HG03175 (cell line): ENCODE measurements around the gene ABLIM3.

Experiments
- ATAC-seq: cut with Tn5 transposase; IDR thresholded peaks from one replicate; pipeline ENCODE4 v1.9.1; 2021; ENCODE audit warnings: mild to moderate bottlenecking, moderate library complexity; ENCODE audit not compliant: unreplicated experiment

The ABLIM3 gene

DNA sequence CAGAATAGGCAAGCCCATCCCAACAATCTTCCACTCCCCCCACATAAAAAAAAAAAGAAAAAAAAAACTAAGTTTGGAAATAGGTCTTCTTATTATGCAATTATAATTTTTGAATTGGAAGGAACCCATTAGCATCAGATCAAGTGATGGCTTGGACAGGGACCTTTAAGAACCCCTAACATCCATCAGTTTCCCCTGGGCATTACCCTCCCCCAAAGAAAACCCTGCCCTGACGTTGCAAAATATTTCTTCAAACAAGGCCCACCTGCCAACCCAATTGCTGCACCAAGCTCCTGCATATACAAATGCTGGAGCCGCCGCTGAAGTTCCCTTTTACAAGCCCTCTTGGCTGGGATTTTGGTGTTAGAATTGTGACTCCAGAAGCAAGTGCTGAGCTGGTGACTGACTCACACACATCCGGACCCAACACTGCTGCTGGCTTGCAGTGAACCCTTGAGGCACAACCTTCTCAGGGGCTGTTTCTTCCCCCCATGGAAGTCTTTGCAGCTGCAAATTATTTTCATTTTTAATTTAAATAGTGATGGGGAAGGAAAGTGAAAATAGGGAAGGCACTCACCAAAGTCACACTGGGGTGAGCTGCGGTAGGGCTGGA lies 74.3 kb downstream of the ABLIM3 start:
- ATAC-seq = no peak

DNA sequence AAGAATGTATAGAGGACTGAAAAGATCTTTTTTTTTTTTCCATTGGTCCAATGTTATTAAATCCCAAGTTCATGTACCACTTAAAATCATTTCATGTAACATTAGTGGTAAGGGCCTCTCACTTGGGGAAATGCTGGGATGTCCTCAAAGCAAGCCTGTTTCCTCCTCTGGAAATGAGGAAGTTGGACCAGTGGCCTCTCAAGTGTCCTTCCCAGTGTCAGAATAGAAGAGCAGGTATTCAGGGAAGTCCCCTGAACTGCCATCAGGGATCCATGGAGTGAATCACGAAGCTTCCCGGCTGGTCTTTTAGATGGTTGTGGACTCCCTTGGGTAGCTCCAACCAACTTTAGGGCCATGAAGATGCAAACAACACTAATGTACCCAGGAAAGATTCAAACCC lies 75.2 kb downstream of the ABLIM3 start:
- no peak for ATAC-seq

DNA sequence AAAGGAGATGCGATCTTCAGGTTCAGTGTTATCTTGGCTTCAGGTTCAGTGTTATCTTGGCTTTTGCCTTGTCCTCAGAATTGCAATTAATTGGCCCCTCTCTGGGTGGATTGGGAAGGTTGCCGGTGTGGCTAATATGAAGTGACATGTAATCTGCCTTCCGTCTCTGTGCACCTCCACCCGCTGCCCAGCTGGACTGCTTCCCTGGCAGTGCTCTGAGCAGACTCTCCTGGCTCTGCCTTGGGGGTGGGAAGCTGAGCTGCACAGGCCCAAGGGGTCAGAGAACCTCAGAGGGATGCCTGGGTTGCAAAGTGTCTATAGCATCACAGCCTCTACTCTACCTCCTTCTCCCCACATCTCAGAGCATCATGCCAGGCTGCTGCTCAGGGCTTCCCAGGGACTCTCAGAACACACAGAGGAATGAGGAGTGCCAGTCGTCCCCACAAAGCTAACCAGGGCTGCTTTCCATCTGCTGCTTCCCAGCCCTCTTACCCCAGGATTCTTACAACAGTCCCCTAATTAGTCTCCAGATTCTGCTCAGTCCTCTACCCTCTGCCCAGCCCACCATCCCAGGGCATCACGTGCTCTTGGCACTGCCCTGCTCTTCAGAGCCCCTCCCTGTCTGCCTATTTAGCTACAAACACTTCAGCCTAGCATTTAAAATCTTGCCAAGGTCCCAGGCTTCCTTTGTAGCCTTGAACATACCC lies 76.0 kb downstream of the ABLIM3 start:
- ATAC-seq = no peak

DNA sequence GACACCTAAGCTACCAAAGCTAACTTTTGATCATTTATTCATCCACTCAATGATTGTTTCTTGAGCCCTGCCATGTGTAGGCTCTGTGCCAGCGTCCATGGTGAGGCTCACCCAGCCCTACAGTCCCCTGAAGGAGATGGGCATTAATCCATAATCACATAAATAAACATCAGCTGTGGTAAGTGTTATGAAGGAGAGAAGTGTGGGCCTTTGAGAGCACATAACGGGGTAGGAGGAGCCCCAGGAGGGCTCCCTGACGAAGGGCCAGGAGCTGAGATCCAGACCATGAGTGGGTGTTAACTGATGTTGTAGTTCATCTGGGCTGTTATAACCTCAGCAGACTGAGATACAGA lies 76.5 kb downstream of the ABLIM3 start:
- no peak for ATAC-seq

DNA sequence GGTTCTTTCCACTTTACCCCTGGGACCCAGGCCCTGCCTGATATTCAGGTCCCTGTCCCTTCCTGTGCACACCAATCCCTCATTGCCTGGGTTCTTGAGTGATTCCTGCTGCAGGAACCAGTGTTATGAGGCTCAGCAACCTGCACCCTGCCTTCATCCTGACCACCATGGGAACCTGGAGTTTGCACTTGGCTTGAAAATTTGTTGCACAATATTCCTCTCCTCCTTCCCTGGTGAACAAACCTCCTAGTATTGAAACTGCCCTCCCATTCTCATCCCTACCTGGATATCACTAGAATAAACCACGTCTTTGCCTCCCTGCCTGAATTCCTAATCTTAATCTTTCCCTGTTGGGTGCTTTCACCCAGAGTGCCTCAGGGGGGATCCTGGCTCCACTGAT lies 78.3 kb downstream of the ABLIM3 start:
- no peak for ATAC-seq

DNA sequence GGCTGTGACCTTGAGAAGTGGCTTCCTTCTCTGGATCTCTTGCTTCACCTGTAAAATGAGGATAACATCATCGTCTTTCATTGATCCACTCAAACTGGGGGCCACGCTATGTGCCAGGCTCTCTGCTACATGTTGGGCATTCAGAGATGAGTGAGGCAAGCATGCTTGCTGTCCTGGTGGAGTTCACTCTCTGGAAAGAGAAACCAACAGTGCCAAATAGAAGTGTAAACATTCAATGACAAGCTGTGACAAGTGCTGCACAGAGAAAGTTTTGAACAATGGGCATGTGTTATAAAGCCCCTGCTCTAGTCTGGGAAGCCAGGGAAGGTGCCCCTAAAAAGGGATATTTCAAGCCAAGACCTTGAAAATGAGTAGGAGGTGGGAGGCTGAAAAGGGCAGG lies 79.5 kb downstream of the ABLIM3 start:
- no peak for ATAC-seq

DNA sequence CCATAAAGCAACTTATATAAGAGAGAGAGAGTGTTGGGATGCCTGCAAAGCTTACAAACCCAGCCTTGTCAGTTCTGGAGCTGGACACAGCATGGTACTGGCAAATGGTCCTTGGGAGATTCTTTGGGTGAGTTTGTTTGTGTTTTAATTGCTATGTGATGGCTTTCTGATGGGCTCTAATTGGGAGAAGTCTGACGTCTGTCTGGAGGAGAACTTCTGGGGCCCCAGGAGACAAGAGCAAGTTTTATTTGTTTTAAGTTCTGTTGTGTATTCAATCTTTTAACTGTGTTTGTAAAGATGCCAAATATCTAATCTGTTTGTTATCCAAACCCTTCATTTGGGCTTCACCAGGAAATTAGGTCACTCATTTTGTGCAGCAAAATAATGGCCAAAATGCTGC lies 80.0 kb downstream of the ABLIM3 start:
- ATAC-seq = no peak

DNA sequence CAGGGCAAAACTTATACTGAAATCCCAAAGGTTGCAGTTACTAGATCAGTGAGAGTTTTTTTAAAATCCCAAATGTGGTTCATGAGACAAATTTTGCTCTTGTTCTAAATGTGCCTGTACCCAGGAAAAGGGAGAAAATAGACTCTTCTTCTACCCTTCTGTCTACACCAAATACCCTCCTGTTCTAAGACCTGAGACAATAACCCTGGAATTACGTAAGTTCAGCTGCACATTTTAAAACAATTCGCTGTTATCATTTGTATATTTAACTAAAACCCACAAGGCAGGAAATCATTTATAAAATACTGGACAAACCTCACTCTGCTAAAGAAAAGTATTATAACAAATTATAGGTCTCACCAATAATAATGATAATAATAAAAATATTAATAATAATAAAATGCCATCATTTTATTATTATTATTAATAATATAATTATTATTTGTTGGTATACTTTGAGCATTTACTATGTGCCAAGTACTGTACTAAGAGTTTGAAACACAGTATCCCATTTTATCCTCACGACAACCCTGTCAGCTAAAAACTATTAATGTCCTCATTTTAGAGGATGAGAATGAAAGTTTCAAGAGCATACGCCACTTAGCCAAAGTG lies 80.5 kb downstream of the ABLIM3 start:
- no peak for ATAC-seq

DNA sequence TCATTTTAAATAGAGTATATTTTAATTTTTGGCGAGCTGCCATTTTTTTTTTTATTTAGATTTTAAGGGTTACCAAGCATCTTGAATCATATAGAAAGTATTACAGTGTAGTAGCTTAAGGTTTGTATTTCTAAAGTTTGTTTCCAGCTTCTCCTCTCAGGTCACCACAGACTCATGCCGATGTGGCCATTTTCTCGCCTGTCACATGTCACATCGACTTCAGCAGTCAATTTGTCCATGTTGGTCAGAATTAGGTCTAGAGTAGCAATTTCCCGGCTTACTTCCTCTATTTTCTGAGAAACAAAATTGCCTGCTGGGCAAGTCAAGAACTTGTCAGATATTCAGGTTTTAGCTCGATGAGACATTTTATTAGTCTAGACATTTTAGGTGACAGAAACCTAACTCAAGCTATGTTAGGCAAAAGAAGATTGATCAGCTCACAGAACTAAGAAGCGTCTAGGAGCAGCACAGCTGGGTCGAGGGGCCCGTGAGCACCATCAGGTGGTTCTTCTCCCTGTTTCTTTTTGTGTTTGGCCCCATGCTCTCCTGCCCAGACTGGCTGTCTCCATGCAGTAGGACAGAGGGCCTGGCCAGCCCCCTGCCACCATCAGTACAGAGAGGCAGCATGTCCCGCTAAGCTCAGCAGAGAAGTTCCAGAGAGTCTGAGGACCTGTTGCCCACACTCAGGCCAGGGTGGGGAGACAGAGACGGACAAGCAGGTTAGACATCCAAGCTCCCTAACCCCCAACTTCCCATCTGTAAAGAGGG lies 82.0 kb downstream of the ABLIM3 start:
- no peak for ATAC-seq

DNA sequence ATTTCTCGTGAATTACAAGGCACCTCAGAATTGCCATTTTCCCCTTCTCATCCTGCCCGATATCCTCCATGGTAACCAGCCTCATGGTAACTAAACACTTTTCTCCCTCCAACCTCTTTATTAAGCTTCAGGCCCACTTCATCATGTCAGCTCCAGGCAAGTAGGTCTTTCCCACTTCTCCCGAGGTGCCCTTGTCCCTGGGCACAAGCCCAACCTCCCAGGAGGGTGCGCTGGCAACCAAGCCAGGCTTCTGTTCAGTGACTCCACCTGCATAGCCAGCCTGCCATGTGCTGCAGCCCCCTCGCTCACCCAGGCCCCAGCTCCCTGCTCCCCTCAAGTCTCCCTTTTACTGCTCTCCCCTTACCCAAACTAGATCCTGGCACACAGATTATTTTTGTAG lies 83.0 kb downstream of the ABLIM3 start:
- ATAC-seq = no peak

DNA sequence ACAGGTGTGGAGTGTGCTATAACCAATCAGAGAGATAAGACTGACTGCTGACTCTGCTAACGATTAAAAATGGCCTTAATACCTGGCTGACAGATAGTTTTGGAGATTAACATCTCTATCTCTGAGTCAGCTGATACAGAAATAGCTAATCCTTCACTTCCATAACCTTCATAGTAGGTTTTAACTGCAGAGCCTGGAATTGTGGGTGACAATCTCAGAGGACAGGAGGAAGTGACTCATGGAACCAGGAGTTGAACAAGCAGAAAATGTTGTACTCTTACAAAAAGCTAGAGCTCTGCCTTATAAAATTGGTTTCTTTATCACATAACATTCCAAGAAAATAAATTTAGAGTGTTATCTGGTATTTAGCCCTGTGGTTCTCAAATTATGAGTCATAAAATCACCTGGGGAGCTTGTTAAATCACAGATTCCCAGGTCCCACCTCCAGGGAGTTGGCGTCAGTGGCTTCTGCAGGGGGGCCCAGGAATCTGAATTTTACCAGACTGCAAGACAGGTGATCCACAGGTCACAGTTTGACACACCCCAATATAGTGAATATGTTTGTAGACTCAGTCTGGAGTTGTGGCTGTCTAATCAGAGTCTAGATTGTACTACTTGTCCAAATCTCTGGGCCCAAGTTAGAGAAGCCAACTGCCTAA lies 86.0 kb downstream of the ABLIM3 start:
- no peak for ATAC-seq

DNA sequence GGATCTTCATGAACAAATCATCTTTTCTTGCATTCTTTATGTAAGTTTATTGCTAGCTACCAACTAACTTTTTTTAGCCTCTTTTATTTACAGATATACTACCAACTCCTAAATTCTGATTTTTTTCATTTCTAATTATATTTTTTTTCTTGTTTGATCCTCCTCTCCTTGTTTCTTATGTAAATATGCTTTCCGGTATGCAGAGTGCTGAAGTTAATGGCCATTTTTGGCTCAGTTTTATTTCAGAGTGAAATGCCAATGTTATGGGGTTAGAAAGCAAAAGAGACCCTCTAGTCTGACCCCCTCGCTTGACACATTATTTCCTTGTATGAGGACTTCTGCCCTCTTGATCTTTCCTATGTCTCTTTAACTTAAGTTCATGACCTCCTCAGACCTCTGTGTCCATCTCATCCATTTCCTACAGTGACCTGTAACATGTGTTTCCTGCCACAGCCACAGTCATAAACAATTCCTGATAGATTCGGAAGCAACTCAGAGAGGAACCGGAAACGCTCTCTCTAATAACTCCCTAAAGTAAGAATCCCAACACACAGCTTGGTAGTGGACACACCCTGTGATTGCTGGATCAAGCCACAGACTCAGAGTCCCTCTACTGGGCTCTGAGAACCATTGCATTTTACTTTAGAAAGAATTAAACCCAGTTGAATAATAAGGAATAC lies 87.5 kb downstream of the ABLIM3 start:
- ATAC-seq = no peak

DNA sequence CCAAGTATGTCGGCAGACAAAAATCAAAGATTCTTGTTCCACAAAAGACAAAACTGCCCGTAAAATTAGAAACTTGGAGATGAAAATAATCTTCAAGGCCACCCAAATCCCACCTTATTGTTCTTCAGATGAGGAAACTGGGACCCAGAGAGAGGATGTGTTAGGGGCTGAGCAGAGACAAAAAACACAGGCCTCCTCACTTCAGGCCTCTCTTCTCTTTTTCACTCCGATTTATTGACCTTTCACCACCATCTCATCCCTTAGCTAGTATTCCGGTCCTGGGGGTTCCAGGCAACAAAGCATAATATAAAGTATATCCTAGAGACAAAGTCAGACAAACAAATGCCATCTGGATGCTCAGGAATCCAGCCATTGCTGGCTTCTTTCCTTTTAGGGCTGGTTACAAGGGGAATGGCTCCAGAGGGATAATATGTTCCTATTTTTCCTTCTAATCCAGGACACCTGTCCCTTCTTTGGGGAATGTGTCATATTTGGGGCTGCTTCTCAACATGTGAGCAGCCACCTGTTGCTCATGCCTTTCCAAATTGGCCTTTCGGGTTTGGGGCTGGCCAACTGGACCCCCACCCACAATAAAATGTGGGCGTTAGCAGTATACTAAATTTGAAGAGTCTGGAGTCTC lies 88.1 kb downstream of the ABLIM3 start:
- no peak for ATAC-seq

DNA sequence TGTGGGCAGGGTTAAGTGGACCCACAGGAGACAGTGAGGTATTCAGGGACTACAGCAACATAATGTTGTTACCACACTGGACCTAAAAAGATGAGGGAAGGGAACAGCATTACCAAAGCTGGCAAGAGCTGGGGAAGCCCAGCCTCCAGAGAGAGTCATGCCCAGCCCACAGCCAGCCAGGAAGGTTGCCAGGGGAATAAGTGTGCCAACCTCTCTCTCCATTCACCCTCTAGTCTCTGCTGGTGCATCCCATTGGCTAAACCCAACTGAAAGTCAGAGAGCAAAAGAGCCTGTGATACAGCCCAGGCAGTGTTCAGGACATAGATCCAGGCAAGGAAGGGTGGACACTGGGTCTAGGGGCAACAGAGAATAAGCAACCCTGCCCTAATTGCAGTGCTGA lies 94.5 kb downstream of the ABLIM3 start:
- no peak for ATAC-seq

DNA sequence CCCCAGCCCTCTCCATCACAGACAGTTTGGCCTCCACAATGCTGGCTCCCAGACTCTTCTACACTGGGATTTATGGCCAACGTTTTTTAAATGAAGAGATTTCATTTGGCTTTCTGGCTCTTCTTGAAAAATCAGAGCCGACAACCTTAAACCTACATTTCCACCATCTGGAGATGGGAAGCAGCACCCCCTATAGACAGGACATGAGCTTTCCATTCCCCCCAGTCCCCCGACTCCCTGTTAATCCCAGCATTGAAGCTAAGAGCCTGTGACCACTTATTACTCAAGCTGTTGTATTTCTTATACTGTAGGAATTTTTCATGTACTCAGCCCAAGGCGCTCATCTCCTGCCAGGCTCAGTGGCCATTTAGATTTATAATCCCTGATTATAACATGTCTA lies 96.4 kb downstream of the ABLIM3 start:
- ATAC-seq = no peak

DNA sequence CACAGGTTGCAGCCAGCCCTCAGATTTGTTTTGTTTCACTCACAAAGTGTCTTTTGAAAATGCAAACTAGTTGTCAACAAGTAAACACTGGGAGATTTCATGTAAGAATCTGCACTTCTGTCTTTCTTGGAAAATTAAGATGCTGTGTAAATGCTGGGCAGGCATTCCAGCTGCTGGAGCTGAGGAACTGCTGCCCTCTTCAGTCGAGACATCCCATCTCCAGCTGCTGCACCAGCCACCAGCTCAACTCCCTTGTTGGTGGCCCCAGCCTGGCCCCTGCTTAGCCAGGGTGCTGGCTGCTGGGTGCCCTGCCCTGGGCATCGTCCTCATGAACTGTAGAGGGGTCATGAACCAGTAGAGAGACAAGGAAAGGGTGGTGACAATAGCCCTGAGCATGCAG lies 97.2 kb downstream of the ABLIM3 start:
- ATAC-seq = no peak

DNA sequence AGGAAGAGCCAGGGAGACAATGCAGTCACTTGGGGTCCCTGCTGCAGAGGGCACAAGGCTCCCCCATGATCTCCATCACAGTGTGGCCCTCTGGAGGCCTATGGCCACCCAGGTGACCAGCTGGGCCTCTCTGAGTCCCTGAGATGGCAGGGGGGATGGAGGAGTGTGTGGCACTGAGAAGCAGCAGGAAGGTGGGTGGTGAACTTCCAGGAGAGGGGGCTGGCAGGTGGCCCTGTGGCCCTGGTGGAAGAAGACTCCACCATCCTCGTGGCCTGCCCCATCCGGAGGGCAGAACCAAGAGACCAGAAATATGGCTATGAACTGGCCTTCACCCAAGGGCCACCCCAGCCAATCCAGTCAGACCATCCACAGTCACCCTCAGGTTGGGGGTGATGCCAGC lies 98.6 kb downstream of the ABLIM3 start:
- ATAC-seq = no peak

DNA sequence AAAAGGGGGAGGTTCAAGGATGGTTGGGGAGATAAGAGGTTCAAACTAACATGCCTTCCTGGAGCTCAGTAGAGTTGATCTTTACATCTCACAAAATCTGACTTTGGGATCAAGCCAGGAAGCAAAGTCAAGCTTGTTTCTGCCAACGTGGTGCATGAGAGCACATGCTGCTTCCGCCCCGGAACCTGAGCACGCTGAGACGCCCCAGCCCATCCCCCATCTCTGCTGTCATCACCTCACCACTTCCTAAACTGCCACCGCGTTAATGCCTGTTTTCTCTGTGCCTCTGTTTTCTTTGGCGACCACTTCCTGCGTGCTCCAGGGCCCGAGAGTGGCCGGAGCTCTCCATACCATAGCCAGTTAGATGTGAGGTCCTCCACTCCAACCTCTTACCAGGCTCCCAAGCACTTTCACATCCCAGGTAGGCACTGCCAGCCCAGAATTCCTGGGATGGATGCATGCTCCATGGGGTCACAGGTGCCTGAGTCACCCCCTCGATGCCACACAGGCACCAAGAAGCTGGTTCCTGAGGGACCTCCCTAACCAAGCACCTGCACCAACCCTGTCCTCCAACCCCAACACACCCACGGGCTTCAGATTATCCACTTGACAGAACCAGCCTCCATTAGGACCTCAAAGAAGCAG lies 99.2 kb downstream of the ABLIM3 start:
- no peak for ATAC-seq

DNA sequence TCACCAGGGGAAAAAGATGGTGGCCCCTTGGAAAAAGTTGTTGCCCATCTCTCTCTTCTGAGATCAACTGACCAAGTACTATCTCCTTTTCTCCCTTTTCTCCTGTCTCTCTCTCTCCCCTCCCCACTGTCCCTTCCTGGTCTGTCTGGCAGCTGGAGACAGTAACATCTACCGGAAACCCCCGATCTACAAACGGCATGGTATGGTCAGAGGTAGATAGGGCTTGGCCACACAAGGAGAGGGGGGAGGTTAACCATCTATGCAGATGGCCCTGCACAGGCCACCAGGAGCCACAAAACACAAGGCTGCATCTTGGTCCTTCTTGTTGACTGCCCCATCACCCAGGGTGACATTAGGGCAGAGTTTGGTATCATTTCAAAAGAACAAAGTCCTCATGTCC lies 101.0 kb downstream of the ABLIM3 start:
- no peak for ATAC-seq

DNA sequence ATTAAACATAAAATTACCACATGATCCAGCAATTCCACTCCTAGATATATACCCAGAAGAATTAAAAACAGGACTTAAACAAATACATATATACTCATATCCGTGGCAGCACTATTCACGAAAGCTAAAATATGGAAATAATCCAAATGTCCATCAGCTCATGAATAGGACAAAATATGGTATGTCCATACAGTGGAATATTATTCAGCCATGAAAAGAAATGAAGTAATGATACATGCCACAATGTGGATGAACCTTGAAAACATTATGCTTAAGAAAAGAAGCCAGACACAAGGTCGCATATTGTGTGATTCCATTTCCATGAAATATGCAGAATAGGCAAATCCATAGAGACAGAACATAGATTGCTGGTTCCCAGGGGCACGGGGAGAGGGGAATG lies 105.6 kb downstream of the ABLIM3 start:
- no peak for ATAC-seq
